Activated CD8-positive, alpha-beta memory T cell treated with anti-CD3 and anti-CD28 coated beads, Interleukin-2, amount 50 U/mL, for 1 hour (primary cell): ENCODE data around the gene PHKB.

Experiments used
- DNase-seq: peaks from one replicate; pipeline ENCODE4 v3.0.0-alpha.2; 2020; ENCODE audit errors: extremely low read depth

Gene PHKB

DNA sequence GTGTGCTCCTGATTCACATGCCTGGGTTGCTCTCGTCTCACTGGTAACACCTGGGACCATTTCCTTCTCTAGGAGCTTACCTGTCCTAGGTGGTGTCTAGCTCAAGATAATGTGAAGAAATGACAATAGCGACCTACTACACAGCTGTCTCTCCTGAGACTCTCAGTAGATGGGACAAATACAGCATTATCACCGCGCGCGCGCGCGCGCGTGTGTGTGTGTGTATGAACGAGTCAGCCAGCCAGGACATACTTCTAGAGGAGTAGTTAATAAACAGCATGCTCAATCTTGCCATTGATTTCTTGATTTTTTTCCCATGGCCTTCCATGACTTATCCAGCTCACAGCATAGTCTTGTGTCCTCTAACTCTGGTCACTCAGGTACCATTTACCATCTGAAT lies 268.6 kb downstream of the PHKB start:
- DNase-seq, result no peak

DNA sequence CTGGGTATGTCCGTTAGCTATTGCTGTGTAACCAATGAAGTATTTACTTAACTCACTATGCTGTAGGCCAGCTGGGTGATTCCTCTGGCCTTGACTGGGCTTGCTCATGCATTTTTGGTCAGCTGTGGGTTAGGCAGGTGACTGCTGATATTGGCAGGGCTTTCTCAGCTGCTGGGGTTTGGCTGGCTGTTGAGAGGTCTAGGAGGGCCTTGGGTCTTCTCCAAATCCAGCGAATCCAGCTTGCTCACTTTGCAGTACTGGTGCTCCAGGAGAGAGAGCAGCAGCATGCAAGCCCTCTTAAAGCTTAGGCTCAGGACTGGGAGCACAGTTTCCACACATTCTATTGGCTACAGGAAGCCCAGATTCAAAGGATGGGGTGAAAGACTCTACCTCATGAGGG lies 270.1 kb downstream of the PHKB start:
- DNase-seq, result no peak

DNA sequence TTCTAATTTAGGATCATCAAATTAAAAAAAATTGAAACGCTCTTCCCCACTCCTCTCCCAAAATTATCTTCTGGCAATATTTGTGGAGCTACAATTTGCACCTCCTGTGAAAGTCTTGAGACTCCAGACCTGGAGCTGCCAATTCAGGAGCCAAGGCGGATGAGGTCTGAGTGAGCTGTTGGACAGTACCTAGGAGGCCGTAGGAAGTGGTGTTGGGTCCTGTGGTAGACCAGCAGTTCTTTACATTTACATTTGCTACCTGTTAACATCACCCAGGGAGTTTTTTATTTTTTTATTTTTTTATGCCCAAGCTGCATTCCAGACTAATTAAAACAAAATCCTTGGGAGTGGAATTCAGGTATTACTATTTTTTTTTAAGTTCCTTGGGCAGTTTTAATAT lies 271.0 kb downstream of the PHKB start:
- DNase-seq, result no peak

DNA sequence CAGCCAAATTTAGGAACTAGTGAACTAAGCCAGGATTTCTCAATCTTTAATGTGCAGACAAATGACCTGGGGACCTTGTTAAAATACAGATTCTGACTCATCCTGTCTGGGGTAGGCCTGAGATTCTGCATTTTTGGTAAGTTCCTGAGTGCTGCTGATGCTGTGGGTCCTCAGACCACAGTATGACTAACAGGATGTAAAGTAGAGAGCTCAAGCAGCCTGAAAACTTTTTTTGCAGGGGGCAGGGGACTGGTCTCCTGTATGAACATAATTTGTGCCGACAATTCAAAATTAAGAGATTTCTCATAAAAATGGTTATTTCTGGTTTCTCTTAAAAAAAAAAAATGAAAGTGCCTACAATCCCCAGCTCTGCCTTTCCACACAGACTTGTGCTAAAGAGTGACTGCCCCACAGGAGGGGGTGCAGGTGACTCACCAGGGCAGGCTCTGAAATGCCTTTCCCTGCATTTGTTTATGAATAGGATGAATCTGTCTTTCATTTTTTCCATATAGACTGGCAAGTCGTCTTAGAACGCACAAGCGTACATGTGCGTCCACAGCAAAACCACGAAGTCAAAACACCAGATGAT lies 271.5 kb downstream of the PHKB start:
- DNase-seq, result no peak

DNA sequence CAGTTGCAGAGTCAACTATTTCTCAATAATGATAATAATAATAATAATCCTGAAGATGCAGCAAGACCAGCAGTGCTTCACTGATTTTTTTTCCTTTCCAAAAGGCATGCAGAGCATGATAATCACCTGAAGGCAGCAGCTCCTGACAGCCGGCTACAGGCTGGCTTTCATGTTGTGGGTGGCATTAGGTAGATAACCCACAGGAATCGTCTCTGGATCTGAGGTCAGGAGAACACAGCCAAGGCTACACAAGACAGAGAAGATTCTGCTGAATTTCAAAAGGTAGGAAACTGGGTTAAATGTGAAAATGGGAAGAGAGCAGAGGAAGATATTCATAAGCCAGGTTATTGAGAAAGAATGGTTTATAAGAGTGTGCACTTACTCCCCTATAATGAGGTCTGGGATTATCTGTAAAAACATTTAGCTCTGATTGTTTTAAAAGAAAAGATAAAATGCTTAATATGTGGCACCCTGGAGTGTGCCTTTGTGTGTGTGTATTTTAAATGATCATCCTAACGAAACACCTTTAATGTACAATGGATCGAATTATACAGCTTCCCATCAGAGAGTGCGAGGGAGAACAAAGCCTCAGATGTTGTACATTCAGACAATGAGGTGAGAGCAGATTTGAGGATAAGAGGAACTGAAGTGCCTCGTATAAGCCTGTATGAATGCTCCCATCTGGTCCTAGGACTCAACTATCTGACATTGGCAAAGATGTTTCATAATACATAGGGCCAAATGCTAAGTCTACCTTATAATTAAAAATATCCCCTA lies 273.1 kb downstream of the PHKB start:
- no peak for DNase-seq

DNA sequence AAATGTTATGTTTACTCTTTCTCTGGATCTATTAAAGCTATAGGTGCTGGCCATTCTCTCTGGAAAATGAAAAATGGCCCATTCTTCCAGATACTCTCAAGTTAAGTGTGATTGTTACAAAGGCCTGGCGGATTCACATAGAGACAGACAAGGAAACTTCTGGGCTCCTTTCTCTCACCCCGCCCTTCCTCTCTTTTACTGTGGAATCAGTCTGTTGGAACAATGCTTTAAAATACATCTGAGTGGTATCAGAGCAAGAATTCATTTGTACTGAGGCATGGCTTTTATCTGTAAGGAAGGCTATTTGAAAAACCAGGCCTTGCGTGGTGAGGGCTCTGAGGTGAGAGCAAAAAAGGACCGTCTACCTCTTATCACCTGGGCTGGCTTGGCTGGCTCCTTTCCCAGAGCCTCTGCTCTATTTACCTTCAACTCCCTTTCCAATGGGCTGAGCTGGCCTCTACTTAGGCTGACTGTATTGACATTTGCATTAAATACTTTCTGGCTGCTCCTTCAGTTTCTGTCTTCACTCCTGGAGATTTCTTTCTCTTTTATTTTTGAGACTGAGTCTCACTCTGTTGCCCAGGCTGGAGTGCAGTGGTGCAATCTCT lies 274.0 kb downstream of the PHKB start:
- DNase-seq, result no peak

DNA sequence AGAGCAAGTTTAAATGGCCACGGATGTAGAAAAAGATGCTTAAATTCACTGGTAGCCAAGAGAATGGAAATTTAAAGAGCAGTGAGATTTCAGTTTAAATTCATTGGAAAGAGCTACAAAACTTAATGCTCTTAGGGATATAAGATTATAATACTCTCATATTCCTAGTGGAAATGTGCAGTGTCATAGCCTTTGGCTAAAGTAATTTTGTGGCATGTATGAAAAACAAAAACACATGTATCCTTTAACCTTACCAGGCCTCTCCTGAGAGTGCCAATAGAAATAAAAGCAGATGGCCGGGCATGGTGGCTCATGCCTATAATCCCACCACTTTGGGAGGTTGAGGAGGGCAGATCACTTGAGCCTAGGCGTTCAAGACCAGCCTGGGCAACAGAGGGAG lies 289.2 kb downstream of the PHKB start:
- no peak for DNase-seq
